Endothelial cell of umbilical vein (primary cell): Measurements from ENCODE around the gene CIB4.

Experiments used
- POLR2A ChIP-seq: IDR thresholded peaks from 2 replicates; pipeline ENCODE4 v1.6.1; 2012; ENCODE audit warnings: low read depth, mild to moderate bottlenecking, control low read depth, low read length
- TF ChIP-seq, protein P1 (sequence below): IDR thresholded peaks from 2 replicates; pipeline ENCODE4 v1.6.1; 2011; ENCODE audit not compliant: insufficient read depth, insufficient read length

DNA sequence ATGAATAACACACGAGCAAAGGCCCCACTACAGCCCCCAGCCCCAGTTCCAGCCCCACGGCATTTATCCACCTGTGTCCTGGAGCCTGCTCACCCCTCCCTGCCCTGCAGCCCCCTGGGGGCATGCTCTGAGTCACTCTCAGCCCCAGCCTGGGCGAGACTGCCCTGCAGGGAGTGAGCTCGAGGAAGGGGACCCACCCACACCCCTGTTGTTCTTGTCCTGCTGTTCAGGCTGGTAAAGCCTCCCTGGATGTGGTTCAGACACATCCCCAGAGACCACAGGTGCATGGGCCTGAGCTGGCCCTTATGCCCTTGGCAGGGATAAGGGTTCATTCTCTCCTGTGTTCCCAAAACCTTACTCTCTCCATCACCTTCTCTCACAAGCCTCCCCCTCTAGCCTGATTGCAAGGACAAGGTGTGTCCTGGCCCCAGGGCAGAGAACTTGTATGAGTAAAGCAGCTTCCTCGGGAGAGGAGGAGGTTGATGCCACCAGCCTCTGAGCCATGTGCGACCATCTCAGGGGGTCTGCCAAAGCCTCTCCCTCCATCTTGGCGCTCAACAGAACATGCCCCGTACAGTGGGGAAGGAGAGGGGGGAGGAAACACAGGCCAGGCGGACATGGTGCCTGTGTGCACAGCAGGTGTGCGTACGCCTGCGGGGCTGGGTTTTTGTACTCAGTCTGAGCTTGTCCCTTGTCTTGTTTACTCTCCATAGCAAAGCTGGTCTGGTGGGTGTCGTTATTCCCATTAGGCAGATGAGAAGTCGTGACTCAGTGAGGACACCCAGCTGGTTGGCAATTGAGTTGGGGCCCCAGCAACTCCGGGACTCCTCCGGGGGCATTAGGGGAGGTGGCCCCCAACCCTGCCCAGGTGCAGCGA is 64.4 kb downstream of the CIB4 start:
- TF ChIP-seq POLR2A = no peak
- TF ChIP-seq, protein P1, sequence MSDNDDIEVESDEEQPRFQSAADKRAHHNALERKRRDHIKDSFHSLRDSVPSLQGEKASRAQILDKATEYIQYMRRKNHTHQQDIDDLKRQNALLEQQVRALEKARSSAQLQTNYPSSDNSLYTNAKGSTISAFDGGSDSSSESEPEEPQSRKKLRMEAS = no peak
